Measurements from ENCODE around the gene PARD3.

DNA sequence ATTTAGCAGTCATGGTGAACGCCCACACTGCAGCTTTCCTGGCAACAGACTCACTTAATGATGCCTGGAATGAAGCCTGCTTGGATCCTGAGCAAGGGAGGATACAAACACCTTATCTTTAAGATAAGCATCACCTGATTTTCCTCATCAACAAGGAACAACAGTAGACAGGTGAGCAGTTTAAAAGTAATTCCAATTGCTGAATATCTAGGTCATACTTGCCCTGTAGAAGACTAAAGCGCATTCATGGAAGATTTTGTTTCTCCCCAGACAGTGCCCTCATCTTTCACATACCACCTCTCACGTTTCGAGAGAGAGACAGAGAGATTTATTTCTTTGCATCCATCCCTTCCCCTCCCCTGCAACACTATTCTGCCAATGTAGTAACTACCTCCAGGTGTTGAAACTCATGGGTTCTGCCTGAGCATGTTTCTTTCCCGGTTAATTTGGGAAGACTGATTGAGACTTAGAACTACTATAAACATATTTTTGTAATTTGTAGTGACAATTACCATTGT is 660.7 kb downstream of the PARD3 start:
- TF ChIP-seq, protein P1, sequence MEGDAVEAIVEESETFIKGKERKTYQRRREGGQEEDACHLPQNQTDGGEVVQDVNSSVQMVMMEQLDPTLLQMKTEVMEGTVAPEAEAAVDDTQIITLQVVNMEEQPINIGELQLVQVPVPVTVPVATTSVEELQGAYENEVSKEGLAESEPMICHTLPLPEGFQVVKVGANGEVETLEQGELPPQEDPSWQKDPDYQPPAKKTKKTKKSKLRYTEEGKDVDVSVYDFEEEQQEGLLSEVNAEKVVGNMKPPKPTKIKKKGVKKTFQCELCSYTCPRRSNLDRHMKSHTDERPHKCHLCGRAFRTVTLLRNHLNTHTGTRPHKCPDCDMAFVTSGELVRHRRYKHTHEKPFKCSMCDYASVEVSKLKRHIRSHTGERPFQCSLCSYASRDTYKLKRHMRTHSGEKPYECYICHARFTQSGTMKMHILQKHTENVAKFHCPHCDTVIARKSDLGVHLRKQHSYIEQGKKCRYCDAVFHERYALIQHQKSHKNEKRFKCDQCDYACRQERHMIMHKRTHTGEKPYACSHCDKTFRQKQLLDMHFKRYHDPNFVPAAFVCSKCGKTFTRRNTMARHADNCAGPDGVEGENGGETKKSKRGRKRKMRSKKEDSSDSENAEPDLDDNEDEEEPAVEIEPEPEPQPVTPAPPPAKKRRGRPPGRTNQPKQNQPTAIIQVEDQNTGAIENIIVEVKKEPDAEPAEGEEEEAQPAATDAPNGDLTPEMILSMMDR (IDR thresholded peaks at IDR 0.05), result no peak
- TF ChIP-seq POLR2A (IDR thresholded peaks at IDR 0.05), result no peak
